ENCODE data around the gene CATSPERD. TPM values are rescaled to one million over a fixed set of nuclear protein-coding genes. Genes with fewer than 3 reads are reported as not detected.

Gene CATSPERD
- total and polyA plus RNA-seq, 2 of the 4 experiments (the other 2 are of a cell fraction), result not detected

- H3K36me3 ChIP-seq (ENCODE audit: control insufficient read depth, insufficient read depth, low read length), result no peaks in the 10 kb centered on the region
- H3K9me1 ChIP-seq (ENCODE audit: insufficient read depth, low read length), result no peaks in the 10 kb centered on the region
- in situ Hi-C loops (cut with MboI; ENCODE audit: low sequenced_read_pairs), result no loop called here
- no peaks in the 10 kb centered on the region for H4K20me1 ChIP-seq (ENCODE audit: insufficient read depth, low read length)
- H3K27me3 ChIP-seq (ENCODE audit: control insufficient read depth, insufficient read depth, low read length), result no peaks in the 10 kb centered on the region
- H3K9ac ChIP-seq (ENCODE audit: low read depth, low read length), result no peak overlapping the region
- no peak for TF ChIP-seq CHD1 (IDR thresholded peaks at IDR 0.05; ENCODE audit: low read depth, low read length)
- no peak for TF ChIP-seq CTCF (conservative IDR thresholded peaks at IDR 0.05; ENCODE audit: low read depth, low read length)
- TF ChIP-seq RAD21 (IDR thresholded peaks at IDR 0.05; ENCODE audit: low read length), result no peak
- TF ChIP-seq MAZ (IDR thresholded peaks at IDR 0.05; ENCODE audit: borderline replicate concordance, low read depth, low read length), result no peak
- TF ChIP-seq FOS (IDR thresholded peaks at IDR 0.05; ENCODE audit: low read depth, low read length), result no peak
- no peak for TF ChIP-seq BHLHE40 (IDR thresholded peaks at IDR 0.05; ENCODE audit: low read depth, low read length)
- TF ChIP-seq MAFK (IDR thresholded peaks at IDR 0.05; ENCODE audit: low read depth, low read length), result no peak
- TF ChIP-seq, protein P1, sequence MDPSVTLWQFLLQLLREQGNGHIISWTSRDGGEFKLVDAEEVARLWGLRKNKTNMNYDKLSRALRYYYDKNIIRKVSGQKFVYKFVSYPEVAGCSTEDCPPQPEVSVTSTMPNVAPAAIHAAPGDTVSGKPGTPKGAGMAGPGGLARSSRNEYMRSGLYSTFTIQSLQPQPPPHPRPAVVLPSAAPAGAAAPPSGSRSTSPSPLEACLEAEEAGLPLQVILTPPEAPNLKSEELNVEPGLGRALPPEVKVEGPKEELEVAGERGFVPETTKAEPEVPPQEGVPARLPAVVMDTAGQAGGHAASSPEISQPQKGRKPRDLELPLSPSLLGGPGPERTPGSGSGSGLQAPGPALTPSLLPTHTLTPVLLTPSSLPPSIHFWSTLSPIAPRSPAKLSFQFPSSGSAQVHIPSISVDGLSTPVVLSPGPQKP (IDR thresholded peaks at IDR 0.05; ENCODE audit: borderline replicate concordance, low read depth, low read length), result no peak
- TF ChIP-seq SMC3 (IDR thresholded peaks at IDR 0.05; ENCODE audit: low read depth, low read length), result no peak
- TF ChIP-seq POLR2A (IDR thresholded peaks at IDR 0.05; ENCODE audit: low read depth, low read length), result no peak
- TF ChIP-seq USF2 (IDR thresholded peaks at IDR 0.05; ENCODE audit: low read depth, low read length), result no peak
- no peak for TF ChIP-seq RCOR1 (IDR thresholded peaks at IDR 0.05; ENCODE audit: insufficient replicate concordance, low read length)
- no peak for TF ChIP-seq MXI1 (IDR thresholded peaks at IDR 0.05; ENCODE audit: borderline replicate concordance, low read depth, low read length)
- TF ChIP-seq NFE2L2 (IDR thresholded peaks at IDR 0.05; ENCODE audit: low read depth, low read length), result no peak
- TF ChIP-seq CEBPB (IDR thresholded peaks at IDR 0.05; ENCODE audit: low read depth, low read length), result no peak
- no peak for TF ChIP-seq RFX5 (IDR thresholded peaks at IDR 0.05; ENCODE audit: low read depth, low read length)
- no peak overlapping the region for H2BK5ac ChIP-seq (ENCODE audit: low read depth, low read length, poor library complexity, severe bottlenecking)
- no peak for DNase-seq
- H3K4ac ChIP-seq (ENCODE audit: low read depth, low read length), result peak overlapping the region; percentile 7; the same call in 1 of the 2 replicates
- dilution Hi-C loops (cut with HindIII; ENCODE audit: low sequenced_read_pairs, unreplicated experiment), result no loop called here
- no peak overlapping the region for H2BK20ac ChIP-seq (ENCODE audit: low read depth, low read length)
- H3K4me3 ChIP-seq (ENCODE audit: insufficient read depth, low read depth, low read length), result no peak overlapping the region
- H3K18ac ChIP-seq (ENCODE audit: low read depth, low read length), result no peak overlapping the region
- ChIA-PET POLR2A (ENCODE audit: unreplicated experiment) (no interaction called here), CTCF (no interaction called here)
- H3K23ac ChIP-seq (ENCODE audit: low read depth, low read length), result no peak overlapping the region
- no peaks in the 10 kb centered on the region for H3K79me1 ChIP-seq (ENCODE audit: low read depth in 1 of 2, low read length in 2 of 2)
- intact Hi-C loops (cut with micrococcal nuclease), result no loop called here
- peak overlapping the region; percentile 72 for H2AK9ac ChIP-seq (replicated peaks; ENCODE audit: low read depth, low read length, poor library complexity)
- ATAC-seq (ENCODE audit: low read depth), result no peak
- H4K91ac ChIP-seq (ENCODE audit: insufficient read depth, low read depth, low read length), result no peak overlapping the region
- no peak overlapping the region for H4K8ac ChIP-seq (ENCODE audit: low read depth in 2 of 2, low read length in 2 of 2)
- H3K4me1 ChIP-seq (ENCODE audit: control insufficient read depth, insufficient read depth, low read length), result peaks cover 4% of the 10 kb centered on the region
- H2BK120ac ChIP-seq (ENCODE audit: low read depth, low read length), result no peak overlapping the region
- no peaks in the 10 kb centered on the region for H3K9me3 ChIP-seq (ENCODE audit: control insufficient read depth, insufficient read depth, low read length)
- no peak overlapping the region for H3K56ac ChIP-seq (ENCODE audit: extremely low read depth, insufficient read depth, low read length)
- no peak overlapping the region for H2BK15ac ChIP-seq (ENCODE audit: low read depth, low read length)
- peak overlapping the region; percentile 75 for H2AFZ ChIP-seq (replicated peaks; ENCODE audit: low read length, poor library complexity)
- H3K27ac ChIP-seq (ENCODE audit: insufficient read depth, low read length), result no peak overlapping the region
- WGBS, 2 experiments (ENCODE audit: extremely low coverage in 2 of 2, insufficient read length in 1 of 2), result 80% methylated on average over 5 of the region's 19 CpGs; no CpG with 5 or more reads in 1 of the 2 experiments
- H3K4me2 ChIP-seq (ENCODE audit: low read depth, low read length), result no peak overlapping the region
- H4K5ac ChIP-seq (ENCODE audit: low read depth, low read length), result no peak overlapping the region
- H3K14ac ChIP-seq (replicated peaks; ENCODE audit: low read depth, low read length), result no peak overlapping the region
- no TSS peak for BruUV-seq (replicated peaks)
- no peak overlapping the region for H2AK5ac ChIP-seq (ENCODE audit: low read depth, low read length)
Measured at GRCh38 chr19:5772416-5772815, 52.0 kb downstream of the CATSPERD start.
